Activated CD8-positive, alpha-beta memory T cell treated with anti-CD3 and anti-CD28 coated beads, Interleukin-2, amount 50 U/mL, for 1 hour (primary cell): ENCODE measurements around the gene UNC119B.

Experiments
- DNase-seq: peaks from one replicate; pipeline ENCODE4 v3.0.0-alpha.2; 2020; ENCODE audit errors: extremely low read depth

UNC119B gene

GRCh38 chr12:120739821-120740613, 29.8 kb downstream of the UNC119B start:
- DNase-seq: no peak

GRCh38 chr12:120740871-120741270, 30.6 kb downstream of the UNC119B start:
- no peak for DNase-seq

DNA sequence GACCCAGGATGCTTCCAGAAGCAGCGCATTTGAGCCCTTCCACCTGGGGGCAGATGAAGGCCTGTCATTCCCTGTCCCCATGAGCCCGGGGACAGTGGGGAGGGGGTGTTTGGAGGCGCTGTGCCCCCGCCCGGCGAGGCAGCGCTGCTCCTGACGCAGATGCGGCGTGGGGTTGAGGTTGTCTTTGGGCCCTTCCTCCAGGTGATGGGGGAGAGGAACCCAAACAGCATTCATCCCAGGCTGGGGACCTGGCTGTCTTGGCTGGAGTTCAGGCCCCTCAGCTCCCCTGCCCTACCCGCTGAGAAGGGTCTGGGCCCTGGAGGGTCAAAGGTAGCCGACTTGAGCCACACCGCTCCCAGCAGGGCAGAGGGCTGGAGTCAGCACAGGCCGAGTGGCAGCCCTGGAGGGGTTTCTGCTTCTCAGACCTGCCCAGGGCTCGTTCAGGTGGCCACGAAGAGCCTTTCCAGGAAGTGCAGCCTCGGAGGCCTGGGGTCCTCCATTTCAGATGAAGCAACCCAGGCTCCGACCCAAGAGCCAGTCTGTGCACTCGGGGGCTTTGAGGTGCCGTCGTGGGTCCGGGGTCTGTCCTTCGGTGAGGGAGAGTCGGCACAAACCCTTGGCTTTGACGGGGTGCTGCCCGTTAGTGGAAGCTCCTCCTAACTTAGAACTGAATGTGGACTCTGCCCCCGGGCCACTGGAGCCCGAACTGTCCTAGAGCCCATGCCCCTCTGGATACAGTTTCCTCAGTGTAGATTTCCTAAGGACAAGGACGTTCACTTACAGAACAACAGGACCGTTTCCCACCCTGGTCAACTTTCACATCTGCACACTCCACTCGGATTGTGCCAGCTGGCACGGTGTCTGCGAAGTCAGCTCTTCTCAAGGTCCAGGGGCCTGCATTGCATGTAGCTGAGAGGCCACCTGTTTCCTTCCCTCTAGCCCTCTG, 31.5 kb downstream of the UNC119B start:
- DNase-seq: no peak

GRCh38 chr12:120744922-120745493, 34.8 kb downstream of the UNC119B start:
- DNase-seq: no peak

- no peak for DNase-seq
Observed at GRCh38 chr12:120748242-120748641, 38.0 kb downstream of the UNC119B start.

DNA sequence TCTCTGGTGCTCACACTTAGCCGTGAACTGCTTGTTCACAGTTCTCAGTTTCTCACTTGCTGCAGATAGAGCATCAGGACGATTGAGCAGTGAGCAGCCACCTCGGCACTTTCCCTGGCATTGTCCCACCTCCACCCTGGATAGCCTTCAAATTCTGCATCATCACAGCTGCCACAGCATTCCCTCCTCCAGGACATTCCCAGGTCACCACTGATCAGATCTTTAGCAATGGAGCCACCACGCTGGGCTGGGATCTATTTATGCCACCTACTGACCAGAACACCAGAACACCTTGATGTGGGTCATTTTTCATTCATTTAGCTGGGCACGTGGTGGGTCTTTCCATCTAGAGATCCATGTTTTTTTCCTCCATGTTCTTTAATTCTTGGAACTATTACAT, 39.0 kb downstream of the UNC119B start:
- DNase-seq: no peak

DNA sequence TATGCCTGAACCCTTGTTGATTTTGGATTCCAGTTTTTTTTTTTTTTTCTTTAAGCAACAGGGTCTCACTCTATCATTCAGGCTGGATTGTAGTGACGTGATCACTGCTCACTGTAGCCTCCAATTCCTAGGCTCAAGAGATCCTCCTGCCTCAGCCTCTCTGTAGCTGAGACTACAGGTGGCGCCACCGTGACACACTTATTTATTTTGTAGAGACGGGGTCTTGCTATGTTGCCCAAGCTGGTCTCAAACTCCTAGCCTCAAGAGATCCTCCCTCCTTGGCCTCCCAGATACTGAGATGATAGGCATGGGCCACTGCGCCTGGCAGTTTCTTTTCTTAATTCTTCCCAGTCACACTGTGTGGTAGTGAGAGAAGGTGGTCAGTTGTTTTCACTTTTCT, 40.5 kb downstream of the UNC119B start:
- no peak for DNase-seq

DNA sequence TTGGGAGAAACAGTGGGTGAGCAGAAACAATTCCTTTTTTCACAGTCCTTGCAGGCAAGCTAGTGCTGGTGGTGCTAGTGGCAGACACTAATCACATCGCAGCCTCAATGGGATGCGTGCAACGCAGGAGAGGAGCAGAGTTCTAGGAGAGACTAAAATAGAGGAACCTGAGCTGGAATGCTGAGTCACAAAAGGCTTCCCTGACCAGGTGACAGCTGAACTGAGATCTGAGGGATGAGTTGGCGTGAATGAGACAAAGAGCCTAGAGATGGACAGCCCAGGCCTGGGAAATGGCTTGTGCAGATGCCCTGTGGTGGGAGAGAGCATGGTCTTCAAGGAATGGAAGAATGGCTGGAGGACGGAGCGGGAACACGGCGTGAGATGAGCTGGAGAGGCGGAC, 41.1 kb downstream of the UNC119B start:
- DNase-seq: no peak

DNA sequence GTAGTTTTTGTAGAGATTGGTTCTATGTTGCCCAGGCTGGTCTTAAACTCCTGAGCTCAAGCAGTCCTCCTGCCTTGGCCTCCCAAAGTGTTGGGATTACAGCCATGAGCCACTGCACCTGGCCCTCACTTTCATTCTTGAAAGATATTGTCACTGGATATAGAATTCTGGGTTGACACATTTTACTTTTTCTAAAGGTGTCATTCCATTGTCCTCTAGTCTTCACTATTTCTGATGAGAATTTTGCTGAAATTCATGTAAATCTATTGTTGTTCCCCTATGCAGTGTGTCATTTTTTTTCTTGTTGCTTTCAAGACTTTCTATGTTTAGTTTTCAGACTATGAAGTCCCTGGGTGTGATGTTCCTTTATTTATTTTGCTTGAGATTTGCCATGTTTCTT, 44.5 kb downstream of the UNC119B start:
- no peak for DNase-seq

- no peak for DNase-seq
Observed at GRCh38 chr12:120755269-120755668, 45.0 kb downstream of the UNC119B start.

GRCh38 chr12:120757226-120757742, 47.0 kb downstream of the UNC119B start:
- no peak for DNase-seq

DNA sequence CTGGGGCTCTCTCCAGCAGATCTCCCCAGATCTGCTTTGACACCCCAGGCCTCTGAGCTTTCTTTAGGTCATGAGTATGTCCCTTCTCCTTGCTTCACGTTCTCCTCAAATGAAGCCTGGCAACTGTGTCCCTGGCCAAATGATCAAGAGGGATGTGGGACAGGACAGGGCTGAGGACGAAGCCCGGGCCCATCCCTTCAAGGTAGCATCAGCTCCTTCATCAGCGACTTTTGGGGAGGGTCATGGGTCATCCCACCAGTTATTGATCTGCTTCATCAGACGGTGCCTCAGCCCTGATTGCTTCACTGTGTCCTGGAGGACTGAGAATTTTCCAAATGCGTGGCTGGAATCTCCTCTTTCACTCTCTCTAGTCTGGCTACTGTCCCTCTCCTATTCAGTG, 47.7 kb downstream of the UNC119B start:
- no peak for DNase-seq

DNA sequence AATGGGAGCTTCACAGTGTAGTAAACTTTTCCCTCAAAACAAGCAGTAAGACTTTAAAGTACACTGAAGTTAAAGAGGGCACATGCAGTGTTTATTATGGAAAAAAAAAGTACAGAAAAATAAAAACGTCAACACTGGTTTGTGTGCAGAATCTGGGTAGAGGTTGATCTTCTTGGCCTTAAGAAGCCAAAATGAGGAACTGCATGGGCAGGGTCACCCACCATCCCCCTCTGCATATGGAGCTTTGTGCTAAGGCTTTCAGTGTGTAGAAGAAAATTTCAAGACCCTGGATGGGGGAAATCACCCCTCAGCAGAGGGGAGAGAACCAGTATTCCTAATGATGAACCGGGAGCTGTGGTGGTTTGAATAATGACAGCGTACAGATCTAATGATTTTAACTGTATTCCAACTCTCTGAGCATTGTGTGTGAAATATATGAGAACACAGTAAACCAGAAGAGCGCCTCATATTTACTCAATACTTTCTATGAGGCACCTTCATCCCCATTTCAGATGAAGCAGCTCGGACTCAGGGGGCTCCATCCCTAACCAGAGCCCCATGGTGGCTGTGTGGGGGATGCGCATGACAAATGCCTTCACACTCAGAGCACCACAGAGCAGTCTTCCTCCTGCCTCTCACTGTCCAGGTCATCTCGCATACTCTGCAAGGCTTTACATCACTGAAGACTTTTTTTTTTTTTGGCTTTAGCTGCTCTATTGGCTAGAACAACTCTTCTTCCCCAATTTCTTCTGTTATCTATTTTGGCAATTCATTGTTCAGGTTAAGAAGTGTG, 48.7 kb downstream of the UNC119B start:
- DNase-seq: no peak

- DNase-seq: no peak
Observed at GRCh38 chr12:120759591-120760348, 49.5 kb downstream of the UNC119B start.

DNA sequence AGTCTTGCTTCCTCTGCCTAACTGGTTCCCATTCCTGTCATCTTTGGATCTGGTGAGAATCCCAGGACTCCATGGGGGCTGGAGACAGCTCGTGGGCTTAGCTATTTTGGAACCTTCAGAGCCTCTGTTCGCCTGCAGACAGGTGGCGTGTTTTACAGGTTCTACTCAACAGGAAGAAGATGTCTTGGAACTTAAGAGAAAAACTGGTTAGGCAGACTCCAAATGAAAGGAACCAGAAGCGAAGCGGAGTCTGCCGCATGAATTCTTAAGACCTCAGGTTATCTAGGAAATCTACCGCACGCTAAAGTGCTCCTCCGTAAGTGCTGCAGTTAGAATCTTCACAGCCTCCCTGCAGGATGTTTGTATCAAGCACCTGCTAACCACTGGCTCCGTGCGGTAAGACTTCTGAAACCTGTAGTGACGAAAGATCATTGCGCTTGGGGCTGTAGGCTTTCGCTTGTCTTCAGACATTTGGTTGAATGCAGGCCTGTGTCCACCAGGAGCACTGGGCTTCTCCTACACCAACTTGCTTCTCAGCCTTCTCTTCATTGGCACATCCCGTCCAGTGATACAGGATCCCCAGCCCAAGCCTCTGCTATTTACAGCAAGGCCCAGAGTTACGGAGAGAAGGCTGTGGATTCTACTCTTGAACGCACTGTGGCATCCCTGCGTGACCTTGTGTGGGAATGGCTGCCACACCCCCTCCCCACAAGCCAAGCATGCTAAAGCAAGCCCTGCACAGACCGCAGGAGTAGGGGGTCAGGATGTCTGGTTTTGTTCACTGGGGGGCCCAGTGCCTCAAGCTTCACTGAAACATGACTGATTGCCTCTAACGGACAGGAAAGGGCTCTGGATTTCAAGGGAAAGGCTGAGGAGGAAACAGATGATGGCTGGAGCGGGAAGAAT, 50.3 kb downstream of the UNC119B start:
- DNase-seq: no peak

- no peak for DNase-seq
Observed at GRCh38 chr12:120761519-120761934, 51.3 kb downstream of the UNC119B start.

DNA sequence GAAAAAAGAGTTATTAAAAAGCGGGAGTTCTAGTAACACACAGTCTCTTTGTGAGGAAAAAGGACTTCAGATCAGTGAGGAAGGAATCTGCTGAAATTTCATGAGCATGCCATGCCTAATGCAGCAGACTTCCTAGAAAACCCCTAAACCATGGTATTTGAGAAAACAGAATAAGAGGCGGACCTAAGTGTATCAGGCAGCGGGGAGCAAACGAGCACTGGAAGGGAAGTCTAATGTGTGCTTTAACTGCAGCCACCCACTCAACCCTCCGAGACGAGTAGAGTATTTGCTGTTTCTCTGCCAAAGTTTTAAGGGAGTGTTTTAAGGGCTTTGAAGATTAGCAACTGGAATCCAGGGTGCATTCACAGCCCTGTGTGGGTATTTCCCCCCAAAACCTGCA, 51.8 kb downstream of the UNC119B start:
- no peak for DNase-seq

DNA sequence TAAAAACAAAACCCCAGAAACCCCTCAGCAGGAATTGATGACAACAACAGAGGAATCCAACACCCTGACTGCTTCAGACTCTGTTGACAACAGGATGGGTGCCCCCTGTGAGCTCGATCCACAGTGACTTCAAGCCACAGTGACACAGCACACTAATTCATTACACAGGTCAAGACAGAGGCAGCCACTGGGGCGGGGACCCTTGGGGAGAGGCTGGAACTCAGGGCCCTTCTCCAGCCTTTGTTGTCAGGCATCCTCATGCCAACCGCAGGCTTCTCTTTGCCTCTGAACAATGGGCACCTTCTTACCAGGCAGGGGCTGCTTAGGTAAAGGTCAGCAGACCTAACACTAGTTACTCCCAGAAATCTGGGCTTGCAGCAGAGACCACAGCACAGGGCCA, 53.0 kb downstream of the UNC119B start:
- DNase-seq: no peak

- no peak for DNase-seq
Observed at GRCh38 chr12:120764816-120765215, 54.6 kb downstream of the UNC119B start.

- no peak for DNase-seq
Observed at GRCh38 chr12:120766566-120766965, 56.3 kb downstream of the UNC119B start.
